Measurements from ENCODE around the gene MRGPRX1.

The MRGPRX1 gene

DNA sequence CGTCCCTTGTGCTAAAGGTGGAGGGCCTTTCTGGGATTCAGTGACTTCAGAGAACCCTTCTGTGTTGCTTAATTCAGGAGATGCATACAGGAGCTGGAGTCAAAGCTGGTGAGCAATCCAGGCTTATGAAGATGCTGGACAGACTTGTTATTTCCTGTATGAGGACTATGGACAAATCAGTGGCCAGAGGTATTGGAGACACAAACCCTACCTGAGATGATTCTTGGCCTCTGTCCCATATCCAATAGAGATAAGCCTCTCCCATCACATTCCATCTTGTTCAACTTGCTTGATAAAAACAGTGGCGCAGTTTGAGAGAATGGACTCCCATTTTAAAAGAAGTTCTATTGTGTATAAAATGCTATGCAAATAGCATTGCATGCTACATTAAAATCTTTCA lies at the start of gene MRGPRX1:
Gene MRGPRX1 (minus strand): TSS at position 101 of the 400 bp plus-strand sequence. CDS start 4,630 bp downstream, outside the sequence.
- TF ChIP-seq, protein P1, sequence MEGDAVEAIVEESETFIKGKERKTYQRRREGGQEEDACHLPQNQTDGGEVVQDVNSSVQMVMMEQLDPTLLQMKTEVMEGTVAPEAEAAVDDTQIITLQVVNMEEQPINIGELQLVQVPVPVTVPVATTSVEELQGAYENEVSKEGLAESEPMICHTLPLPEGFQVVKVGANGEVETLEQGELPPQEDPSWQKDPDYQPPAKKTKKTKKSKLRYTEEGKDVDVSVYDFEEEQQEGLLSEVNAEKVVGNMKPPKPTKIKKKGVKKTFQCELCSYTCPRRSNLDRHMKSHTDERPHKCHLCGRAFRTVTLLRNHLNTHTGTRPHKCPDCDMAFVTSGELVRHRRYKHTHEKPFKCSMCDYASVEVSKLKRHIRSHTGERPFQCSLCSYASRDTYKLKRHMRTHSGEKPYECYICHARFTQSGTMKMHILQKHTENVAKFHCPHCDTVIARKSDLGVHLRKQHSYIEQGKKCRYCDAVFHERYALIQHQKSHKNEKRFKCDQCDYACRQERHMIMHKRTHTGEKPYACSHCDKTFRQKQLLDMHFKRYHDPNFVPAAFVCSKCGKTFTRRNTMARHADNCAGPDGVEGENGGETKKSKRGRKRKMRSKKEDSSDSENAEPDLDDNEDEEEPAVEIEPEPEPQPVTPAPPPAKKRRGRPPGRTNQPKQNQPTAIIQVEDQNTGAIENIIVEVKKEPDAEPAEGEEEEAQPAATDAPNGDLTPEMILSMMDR (IDR thresholded peaks at IDR 0.05; ENCODE audit: insufficient read depth, low read length, poor library complexity, severe bottlenecking) = no peak
- no peak for TF ChIP-seq EZH2phosphoT487 (conservative IDR thresholded peaks at IDR 0.05; ENCODE audit: low read length)
- no peaks in the 10 kb centered on the region for H3K27me3 ChIP-seq (ENCODE audit: low read length)
- H3K9me2 ChIP-seq (replicated peaks; ENCODE audit: insufficient read depth, low read length) = no peaks in the 10 kb centered on the region
- H4K20me1 ChIP-seq (ENCODE audit: low read depth, low read length) = no peaks in the 10 kb centered on the region
- H2AFZ ChIP-seq (ENCODE audit: low read depth, low read length, severe bottlenecking) = no peak within 1 kb of the TSS
- no peaks in the 10 kb centered on the region for H3K9me3 ChIP-seq (ENCODE audit: insufficient read depth, low read length)
- no peaks in the 10 kb centered on the region for H3K36me3 ChIP-seq (ENCODE audit: low read length)
- no peak within 1 kb of the TSS for H3K27ac ChIP-seq (ENCODE audit: low read depth, low read length)
- no peak within 1 kb of the TSS for H3K9ac ChIP-seq (ENCODE audit: low read length)
- H3K79me2 ChIP-seq (ENCODE audit: insufficient read depth, low read length) = no peaks in the 10 kb centered on the region
- H3F3A ChIP-seq (ENCODE audit: insufficient read depth) = no peaks in the 10 kb centered on the region
- no peak within 1 kb of the TSS for H3K4me2 ChIP-seq (ENCODE audit: low read depth, low read length, poor library complexity, severe bottlenecking)
- H3K4me3 ChIP-seq (ENCODE audit: insufficient read depth, low read length, poor library complexity, severe bottlenecking) = no peak within 1 kb of the TSS

DNA sequence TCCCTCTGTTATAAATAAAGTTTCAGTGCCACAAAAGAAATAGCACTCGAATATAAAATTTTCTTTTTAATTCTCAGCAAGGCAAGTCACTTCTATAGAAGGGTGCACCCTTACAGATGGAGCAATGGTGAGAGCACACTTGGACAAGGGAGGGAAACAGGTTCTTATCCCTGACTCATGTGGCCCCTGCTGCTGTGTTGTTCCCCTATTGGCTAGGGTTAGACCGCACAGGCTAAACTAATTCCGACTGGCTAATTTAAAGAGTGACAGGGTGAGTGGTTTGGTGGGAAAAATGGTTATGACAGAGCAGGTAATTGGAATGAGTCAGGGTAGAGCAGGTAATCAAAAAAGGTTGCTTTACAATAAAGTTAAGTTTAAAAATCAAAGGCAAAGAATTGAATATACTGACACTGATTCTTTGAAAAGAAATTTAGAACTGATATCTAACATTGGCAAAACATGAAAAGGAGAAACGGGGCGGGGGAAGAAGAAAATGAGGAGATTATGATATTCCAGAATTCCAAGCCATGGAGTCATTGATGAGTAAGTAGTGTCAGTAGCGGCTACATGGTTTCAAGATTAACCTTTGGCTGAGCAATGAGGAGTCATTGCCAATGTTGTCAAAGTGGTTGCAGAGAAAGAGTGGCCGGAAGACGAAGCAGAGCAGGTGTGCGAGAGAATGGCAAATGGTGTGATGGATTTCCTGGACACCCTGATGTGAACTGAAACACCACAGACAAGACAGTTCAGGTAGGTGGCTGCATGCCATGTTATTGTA lies 48.4 kb upstream of the MRGPRX1 start:
- H3K9me2 ChIP-seq (replicated peaks; ENCODE audit: insufficient read depth, low read length) = no peaks in the 10 kb centered on the region
- 0 out of 2 replicates have a peak, but pooled peaks cover 3% of the 10 kb centered on the region for H3K27me3 ChIP-seq (ENCODE audit: low read length)
- TF ChIP-seq, protein P1 (IDR thresholded peaks at IDR 0.05; ENCODE audit: insufficient read depth, low read length, poor library complexity, severe bottlenecking) = no peak
- no peak for TF ChIP-seq EZH2phosphoT487 (conservative IDR thresholded peaks at IDR 0.05; ENCODE audit: low read length)
- H3K9ac ChIP-seq (ENCODE audit: low read length) = no peak overlapping the region
- H3K4me3 ChIP-seq (ENCODE audit: insufficient read depth, low read length, poor library complexity, severe bottlenecking) = no peak overlapping the region
- H3K79me2 ChIP-seq (ENCODE audit: insufficient read depth, low read length) = no peaks in the 10 kb centered on the region
- no peaks in the 10 kb centered on the region for H3K36me3 ChIP-seq (ENCODE audit: low read length)
- no peak overlapping the region for H3K27ac ChIP-seq (ENCODE audit: low read depth, low read length)
- no peak overlapping the region for H3K4me2 ChIP-seq (ENCODE audit: low read depth, low read length, poor library complexity, severe bottlenecking)
- H3F3A ChIP-seq (ENCODE audit: insufficient read depth) = no peaks in the 10 kb centered on the region
- no peaks in the 10 kb centered on the region for H4K20me1 ChIP-seq (ENCODE audit: low read depth, low read length)
- no peaks in the 10 kb centered on the region; the same call in 1 of the 2 replicates for H3K9me3 ChIP-seq (ENCODE audit: insufficient read depth, low read length)
- no peak overlapping the region for H2AFZ ChIP-seq (ENCODE audit: low read depth, low read length, severe bottlenecking)

GRCh38 chr11:18986744-18987143 lies 47.5 kb upstream of the MRGPRX1 start:
- H4K20me1 ChIP-seq (ENCODE audit: low read depth, low read length) = no peaks in the 10 kb centered on the region
- no peaks in the 10 kb centered on the region for H3K36me3 ChIP-seq (ENCODE audit: low read length)
- H3F3A ChIP-seq (ENCODE audit: insufficient read depth) = no peaks in the 10 kb centered on the region
- H3K4me3 ChIP-seq (ENCODE audit: insufficient read depth, low read length, poor library complexity, severe bottlenecking) = no peak overlapping the region
- no peaks in the 10 kb centered on the region for H3K79me2 ChIP-seq (ENCODE audit: insufficient read depth, low read length)
- H3K9me2 ChIP-seq (replicated peaks; ENCODE audit: insufficient read depth, low read length) = no peaks in the 10 kb centered on the region
- 0 out of 2 replicates have a peak, but pooled peaks cover 3% of the 10 kb centered on the region for H3K27me3 ChIP-seq (ENCODE audit: low read length)
- no peak overlapping the region for H3K9ac ChIP-seq (ENCODE audit: low read length)
- TF ChIP-seq, protein P1 (IDR thresholded peaks at IDR 0.05; ENCODE audit: insufficient read depth, low read length, poor library complexity, severe bottlenecking) = no peak
- TF ChIP-seq EZH2phosphoT487 (conservative IDR thresholded peaks at IDR 0.05; ENCODE audit: low read length) = no peak
- no peak overlapping the region for H3K27ac ChIP-seq (ENCODE audit: low read depth, low read length)
- no peak overlapping the region for H3K4me2 ChIP-seq (ENCODE audit: low read depth, low read length, poor library complexity, severe bottlenecking)
- no peaks in the 10 kb centered on the region; the same call in 1 of the 2 replicates for H3K9me3 ChIP-seq (ENCODE audit: insufficient read depth, low read length)
- no peak overlapping the region for H2AFZ ChIP-seq (ENCODE audit: low read depth, low read length, severe bottlenecking)

All from SU-DHL-6 (cell line).